MCF 10A (cell line): Measurements from ENCODE around the gene TNNI3K. TPM values are rescaled to one million over a fixed set of nuclear protein-coding genes. Genes with fewer than 3 reads are reported as not detected.

Source experiments
- BruUV-seq: library from RNA; stranded (reverse); fragments of 400-500 nt; replicated peaks from 2 replicates; lab custom pipeline; 2021; lab: Mats Ljungman, UMichigan
- CTCF ChIA-PET: fragments of 300-600 bp; sonication (Branson Sonifier 250); formaldehyde crosslinking; extraction: SDS; loops from one replicate; lab custom pipeline; 2021; ENCODE audit warnings: antibody characterized with exemption, inconsistent platforms; lab: Yijun Ruan, JAX
- POLR2A ChIA-PET: fragments of 300-600, 350-650 bp; sonication (Branson Sonifier 250); formaldehyde crosslinking; extraction: SDS; loops from one replicate; lab custom pipeline; 2020; ENCODE audit warnings: antibody characterized with exemption, inconsistent platforms; lab: Yijun Ruan, JAX
- DNase-seq: peaks from one replicate; pipeline ENCODE4 v3.0.0-alpha.2; 2018; ENCODE audit not compliant: unreplicated experiment
- H3K27ac Mint-ChIP-seq: one replicate; pipeline ENCODE4 v1.8.0; 2022; ENCODE audit warnings: mild to moderate bottlenecking, low read depth, mixed read lengths; ENCODE audit not compliant: unreplicated experiment
- H3K27me3 Mint-ChIP-seq: one replicate; pipeline ENCODE4 v1.8.0; 2022; ENCODE audit warnings: mixed read lengths; ENCODE audit not compliant: insufficient read depth, unreplicated experiment
- H3K36me3 Mint-ChIP-seq: one replicate; pipeline ENCODE4 v1.8.0; 2022; ENCODE audit warnings: mild to moderate bottlenecking, moderate library complexity, mixed read lengths; ENCODE audit not compliant: insufficient read depth, unreplicated experiment
- H3K4me1 Mint-ChIP-seq: one replicate; pipeline ENCODE4 v1.8.0; 2022; ENCODE audit warnings: mixed read lengths; ENCODE audit not compliant: insufficient read depth, unreplicated experiment
- H3K4me3 Mint-ChIP-seq: one replicate; pipeline ENCODE4 v1.8.0; 2022; ENCODE audit warnings: mild to moderate bottlenecking, moderate library complexity, mixed read lengths; ENCODE audit not compliant: unreplicated experiment
- H3K9me3 Mint-ChIP-seq: one replicate; pipeline ENCODE4 v1.8.0; 2022; ENCODE audit warnings: mixed read lengths; ENCODE audit not compliant: unreplicated experiment
- intact Hi-C: fragments of 100-400 bp; cut with micrococcal nuclease; formaldehyde crosslinking; loops from 2 replicates; pipeline ENCODE4 v1.14.1; 2022
- total RNA-seq: library from RNA; stranded (reverse); gene quantifications from 2 replicates; pipeline ENCODE4 v1.2.3, GENCODE V29; 2022
- TF ChIP-seq, protein P1 (sequence below): fragments of 200-600 bp; IDR thresholded peaks from one replicate; pipeline ENCODE4 v1.8.0; 2022; ENCODE audit warnings: antibody characterized with exemption, mild to moderate bottlenecking; ENCODE audit not compliant: unreplicated experiment

Gene TNNI3K
- total RNA-seq, 1 experiment from 2014 or later = not detected

DNA sequence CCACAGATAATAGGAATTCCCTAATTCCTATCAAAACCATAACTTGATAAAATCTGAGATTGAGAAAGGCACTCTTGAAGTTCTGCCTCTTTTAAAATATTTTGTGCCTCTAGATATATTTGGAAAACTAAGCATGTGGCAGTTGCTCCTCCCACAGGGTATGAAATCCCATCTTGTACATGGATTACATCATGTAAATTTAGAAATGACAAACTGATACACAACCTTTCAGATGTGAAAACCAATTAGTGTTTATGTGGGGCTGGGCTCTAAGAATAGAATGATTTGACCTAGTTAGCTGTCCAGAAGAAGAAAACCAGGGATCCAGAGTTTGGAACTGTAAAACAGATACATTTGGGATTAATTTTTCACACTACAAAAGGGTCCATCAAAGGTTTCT lies 261.5 kb downstream of the TNNI3K start:
- Mint-ChIP-seq H3K27me3 (peaks cover 15% of the 10 kb centered on the region), H3K4me3 (no peak overlapping the region), H3K9me3 (no peaks in the 10 kb centered on the region), H3K4me1 (no peaks in the 10 kb centered on the region), H3K27ac (no peak overlapping the region), H3K36me3 (no peaks in the 10 kb centered on the region)
- DNase-seq = no peak
- BruUV-seq = no TSS peak
- POLR2A ChIA-PET = no interaction called here
- CTCF ChIA-PET = no interaction called here
- TF ChIP-seq, protein P1, sequence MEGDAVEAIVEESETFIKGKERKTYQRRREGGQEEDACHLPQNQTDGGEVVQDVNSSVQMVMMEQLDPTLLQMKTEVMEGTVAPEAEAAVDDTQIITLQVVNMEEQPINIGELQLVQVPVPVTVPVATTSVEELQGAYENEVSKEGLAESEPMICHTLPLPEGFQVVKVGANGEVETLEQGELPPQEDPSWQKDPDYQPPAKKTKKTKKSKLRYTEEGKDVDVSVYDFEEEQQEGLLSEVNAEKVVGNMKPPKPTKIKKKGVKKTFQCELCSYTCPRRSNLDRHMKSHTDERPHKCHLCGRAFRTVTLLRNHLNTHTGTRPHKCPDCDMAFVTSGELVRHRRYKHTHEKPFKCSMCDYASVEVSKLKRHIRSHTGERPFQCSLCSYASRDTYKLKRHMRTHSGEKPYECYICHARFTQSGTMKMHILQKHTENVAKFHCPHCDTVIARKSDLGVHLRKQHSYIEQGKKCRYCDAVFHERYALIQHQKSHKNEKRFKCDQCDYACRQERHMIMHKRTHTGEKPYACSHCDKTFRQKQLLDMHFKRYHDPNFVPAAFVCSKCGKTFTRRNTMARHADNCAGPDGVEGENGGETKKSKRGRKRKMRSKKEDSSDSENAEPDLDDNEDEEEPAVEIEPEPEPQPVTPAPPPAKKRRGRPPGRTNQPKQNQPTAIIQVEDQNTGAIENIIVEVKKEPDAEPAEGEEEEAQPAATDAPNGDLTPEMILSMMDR = no peak
- intact Hi-C loops = no loop called here

DNA sequence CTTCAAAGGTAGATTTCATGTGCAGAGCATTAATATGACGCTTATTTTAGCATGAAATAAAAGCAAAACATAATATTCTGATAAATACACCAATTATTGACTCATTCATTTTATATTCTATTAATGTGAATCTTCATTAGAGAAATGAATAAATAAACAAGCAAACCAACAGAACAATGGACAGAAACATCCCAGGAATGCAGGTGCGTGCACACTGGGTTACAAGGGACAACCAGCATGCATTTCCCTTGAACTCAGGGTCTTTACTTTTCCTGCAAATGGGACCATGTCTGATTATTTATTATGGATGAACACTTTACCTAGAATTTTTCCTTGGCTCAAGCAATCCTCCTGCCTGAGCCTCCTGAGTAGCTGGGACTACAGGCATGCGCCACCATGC lies 263.7 kb downstream of the TNNI3K start:
- BruUV-seq = no TSS peak
- Mint-ChIP-seq H3K36me3 (no peaks in the 10 kb centered on the region), H3K4me1 (no peaks in the 10 kb centered on the region), H3K4me3 (no peak overlapping the region), H3K27ac (no peak overlapping the region), H3K9me3 (no peaks in the 10 kb centered on the region), H3K27me3 (peaks cover 15% of the 10 kb centered on the region)
- CTCF ChIA-PET = no interaction called here
- intact Hi-C loops = no loop called here
- POLR2A ChIA-PET = no interaction called here
- no peak for DNase-seq
- TF ChIP-seq, protein P1 = no peak

DNA sequence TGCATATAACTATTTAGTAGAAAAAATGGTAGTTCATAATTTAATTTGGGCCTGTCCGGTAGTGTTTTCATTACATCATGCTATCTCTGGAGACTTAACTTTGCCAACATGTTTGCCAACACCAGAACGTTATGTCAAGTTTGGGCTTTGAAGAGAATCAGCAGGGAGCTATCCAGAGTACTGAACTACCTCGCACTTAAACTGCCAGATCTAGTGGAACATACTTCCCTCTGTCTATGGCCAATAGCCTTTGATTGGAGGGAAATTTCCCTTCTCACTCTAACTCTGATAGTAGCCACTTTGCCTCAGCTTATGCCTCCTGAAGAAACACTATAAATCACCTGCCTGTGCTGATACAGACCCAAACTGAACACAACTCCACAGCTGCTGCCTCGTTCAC lies 267.2 kb downstream of the TNNI3K start:
- intact Hi-C loops = loop anchor here (5.0 kb wide), 1 partner anchor 185 kb away; no protein-coding TSS in a partner anchor
- CTCF ChIA-PET = interaction anchor here (0.6 to 4.5 kb wide), 4 partner anchors 8 to 1854 kb away, joined by 3 to 22 read pairs (median 4); no protein-coding TSS in a partner anchor
- TF ChIP-seq, protein P1 = no peak
- Mint-ChIP-seq H3K27ac (no peak overlapping the region), H3K27me3 (peaks cover 8% of the 10 kb centered on the region), H3K9me3 (no peaks in the 10 kb centered on the region), H3K4me3 (no peak overlapping the region), H3K4me1 (no peaks in the 10 kb centered on the region), H3K36me3 (no peaks in the 10 kb centered on the region)
- DNase-seq = peak; percentile 69
- BruUV-seq = no TSS peak
- POLR2A ChIA-PET = interaction anchor here (0.7 to 0.9 kb wide), 2 partner anchors 9 to 671 kb away, joined by 3 to 4 read pairs; partner anchors contain the start of gene LRRC53

DNA sequence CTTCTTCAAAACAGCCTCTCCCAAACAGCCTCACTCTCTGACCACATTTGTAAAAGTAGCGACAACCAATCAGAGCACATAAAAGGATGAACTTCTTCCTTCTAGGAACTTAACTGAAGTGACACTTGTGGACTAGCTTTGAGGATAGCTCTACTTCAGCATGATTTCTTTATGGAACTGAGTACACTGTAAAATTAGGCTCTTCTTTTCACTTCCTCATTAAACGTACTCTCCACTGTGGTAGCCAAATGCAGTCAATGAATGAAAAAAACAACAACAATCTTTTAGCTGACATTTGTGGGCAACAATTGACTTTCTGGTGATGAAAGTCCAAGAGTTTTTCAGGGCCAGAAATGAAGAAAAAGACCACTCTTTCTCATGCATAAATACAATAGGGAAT lies 267.7 kb downstream of the TNNI3K start:
- no TSS peak for BruUV-seq

More for the DNA sequence above, 267.7 kb downstream of the TNNI3K start:
- H3K4me1 Mint-ChIP-seq = no peaks in the 10 kb centered on the region
- DNase-seq = no peak
- no peaks in the 10 kb centered on the region for H3K9me3 Mint-ChIP-seq
- H3K27ac Mint-ChIP-seq = no peak overlapping the region
- intact Hi-C loops = loop anchor here (5.0 kb wide), 1 partner anchor 184 kb away; no protein-coding TSS in a partner anchor
- H3K27me3 Mint-ChIP-seq = peaks cover 4% of the 10 kb centered on the region
- H3K36me3 Mint-ChIP-seq = no peaks in the 10 kb centered on the region
- H3K4me3 Mint-ChIP-seq = no peak overlapping the region
- POLR2A ChIA-PET = interaction anchor here (0.9 kb wide), 1 partner anchor 9 kb away, joined by 4 read pairs; the partner anchor contains the start of gene LRRC53
- CTCF ChIA-PET = interaction anchor here (0.6 to 4.5 kb wide), 8 partner anchors 9 to 1854 kb away, joined by 3 to 22 read pairs (median 4); no protein-coding TSS in a partner anchor
- TF ChIP-seq, protein P1 = no peak
